WERI-Rb-1 (cell line): ENCODE measurements around the gene IPPK.

ENCODE experiments used
- DNase-seq: peaks from one replicate; pipeline ENCODE4 v3.0.0-alpha.2; 2020
- H3K27ac ChIP-seq: fragments of 250-450 bp; sonication (Bioruptor Pico); 2 replicates; pipeline ENCODE4 v1.5.1; 2020; ENCODE audit warnings: mild to moderate bottlenecking, moderate library complexity
- H3K27me3 ChIP-seq: fragments of 250-450 bp; sonication (Bioruptor Pico); 2 replicates; pipeline ENCODE4 v1.5.1; 2021; ENCODE audit warnings: mild to moderate bottlenecking, low read depth, moderate library complexity; ENCODE audit not compliant: insufficient read depth, severe bottlenecking
- H3K36me3 ChIP-seq: fragments of 250-450 bp; sonication (Bioruptor Pico); 2 replicates; pipeline ENCODE4 v1.5.1; 2020; ENCODE audit warnings: mild to moderate bottlenecking, moderate library complexity
- H3K4me3 ChIP-seq: 2 replicates; pipeline ENCODE4 v1.5.1; 2011; ENCODE audit warnings: low read depth, mild to moderate bottlenecking, control low read depth, low read length
- H3K9me3 ChIP-seq: fragments of 250-450 bp; sonication (Bioruptor Pico); 2 replicates; pipeline ENCODE4 v1.5.1; 2021; ENCODE audit warnings: mild to moderate bottlenecking, moderate library complexity; ENCODE audit not compliant: severe bottlenecking
- TF ChIP-seq, protein P1 (sequence below): IDR thresholded peaks from 2 replicates; pipeline ENCODE4 v1.5.1; 2011; ENCODE audit warnings: low read depth, mild to moderate bottlenecking, control low read depth, inconsistent platforms, low read length

Gene IPPK

GRCh38 chr9:92663951-92664350, 6.0 kb downstream of the IPPK start:
- peaks cover 6% of the 10 kb centered on the region; the same call in 1 of the 2 replicates for H3K36me3 ChIP-seq
- DNase-seq, result no peak
- H3K27ac ChIP-seq, result no peak overlapping the region
- no peaks in the 10 kb centered on the region for H3K9me3 ChIP-seq
- H3K27me3 ChIP-seq, result no peaks in the 10 kb centered on the region
- TF ChIP-seq, protein P1, sequence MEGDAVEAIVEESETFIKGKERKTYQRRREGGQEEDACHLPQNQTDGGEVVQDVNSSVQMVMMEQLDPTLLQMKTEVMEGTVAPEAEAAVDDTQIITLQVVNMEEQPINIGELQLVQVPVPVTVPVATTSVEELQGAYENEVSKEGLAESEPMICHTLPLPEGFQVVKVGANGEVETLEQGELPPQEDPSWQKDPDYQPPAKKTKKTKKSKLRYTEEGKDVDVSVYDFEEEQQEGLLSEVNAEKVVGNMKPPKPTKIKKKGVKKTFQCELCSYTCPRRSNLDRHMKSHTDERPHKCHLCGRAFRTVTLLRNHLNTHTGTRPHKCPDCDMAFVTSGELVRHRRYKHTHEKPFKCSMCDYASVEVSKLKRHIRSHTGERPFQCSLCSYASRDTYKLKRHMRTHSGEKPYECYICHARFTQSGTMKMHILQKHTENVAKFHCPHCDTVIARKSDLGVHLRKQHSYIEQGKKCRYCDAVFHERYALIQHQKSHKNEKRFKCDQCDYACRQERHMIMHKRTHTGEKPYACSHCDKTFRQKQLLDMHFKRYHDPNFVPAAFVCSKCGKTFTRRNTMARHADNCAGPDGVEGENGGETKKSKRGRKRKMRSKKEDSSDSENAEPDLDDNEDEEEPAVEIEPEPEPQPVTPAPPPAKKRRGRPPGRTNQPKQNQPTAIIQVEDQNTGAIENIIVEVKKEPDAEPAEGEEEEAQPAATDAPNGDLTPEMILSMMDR, result no peak
- H3K4me3 ChIP-seq, result no peak overlapping the region

- TF ChIP-seq, protein P1, result no peak
- no peak for DNase-seq
- H3K4me3 ChIP-seq, result no peak overlapping the region
- H3K36me3 ChIP-seq, result peaks cover 11% of the 10 kb centered on the region; the same call in 1 of the 2 replicates
- no peaks in the 10 kb centered on the region for H3K9me3 ChIP-seq
- no peak overlapping the region for H3K27ac ChIP-seq
- H3K27me3 ChIP-seq, result no peaks in the 10 kb centered on the region
Measured at GRCh38 chr9:92663126-92663525, 6.8 kb downstream of the IPPK start.

- TF ChIP-seq, protein P1, result no peak
- Histone ChIP-seq H3K36me3 (peaks cover 9% of the 10 kb centered on the region; the same call in 1 of the 2 replicates), H3K4me3 (no peak overlapping the region), H3K27ac (no peak overlapping the region), H3K27me3 (no peaks in the 10 kb centered on the region), H3K9me3 (no peaks in the 10 kb centered on the region)
- DNase-seq, result no peak
Measured at GRCh38 chr9:92661743-92662142, 8.2 kb downstream of the IPPK start.

- Histone ChIP-seq H3K27me3 (no peaks in the 10 kb centered on the region), H3K9me3 (no peaks in the 10 kb centered on the region), H3K27ac (no peak overlapping the region), H3K36me3 (peaks cover 8% of the 10 kb centered on the region; the same call in 1 of the 2 replicates), H3K4me3 (no peak overlapping the region)
- TF ChIP-seq, protein P1, result no peak
- no peak for DNase-seq
Measured at GRCh38 chr9:92661127-92661526, 8.8 kb downstream of the IPPK start.

GRCh38 chr9:92660266-92660665, 9.7 kb downstream of the IPPK start:
- DNase-seq, result no peak
- TF ChIP-seq, protein P1, result no peak
- Histone ChIP-seq H3K27ac (no peak overlapping the region), H3K36me3 (peaks cover 12% of the 10 kb centered on the region; the same call in 1 of the 2 replicates), H3K9me3 (no peaks in the 10 kb centered on the region), H3K27me3 (no peaks in the 10 kb centered on the region), H3K4me3 (no peak overlapping the region)

- Histone ChIP-seq H3K4me3 (no peak overlapping the region), H3K36me3 (peaks cover 15% of the 10 kb centered on the region; the same call in 1 of the 2 replicates), H3K27ac (no peak overlapping the region), H3K9me3 (no peaks in the 10 kb centered on the region), H3K27me3 (no peaks in the 10 kb centered on the region)
- DNase-seq, result peak; percentile 44
- TF ChIP-seq, protein P1, result no peak
Measured at GRCh38 chr9:92659601-92660000, 10.3 kb downstream of the IPPK start.
